HG03139 (cell line): ENCODE results near the gene CLGN.

Experiments used
- ATAC-seq: cut with Tn5 transposase; IDR thresholded peaks from one replicate; pipeline ENCODE4 v1.9.1; 2021; ENCODE audit not compliant: unreplicated experiment

CLGN gene

DNA sequence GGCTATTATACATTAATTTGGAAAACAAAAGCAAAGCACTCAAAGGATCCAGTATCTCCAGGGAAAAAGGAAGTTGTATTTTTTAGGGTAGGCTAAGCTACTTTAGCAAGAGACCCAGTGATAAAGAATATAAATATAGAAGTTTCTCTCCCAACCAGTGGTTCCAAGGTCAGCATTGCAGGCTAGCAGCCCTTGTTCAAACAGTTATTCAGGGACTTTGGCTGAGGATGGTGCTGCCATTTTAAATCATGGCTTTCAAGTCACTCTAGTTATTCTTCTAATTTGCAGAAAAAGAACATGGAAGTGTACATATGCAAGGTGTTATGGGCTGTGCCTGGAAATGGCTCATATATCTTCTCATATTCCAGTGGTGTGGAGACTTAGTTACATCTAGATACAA is 44.7 kb downstream of the CLGN start:
- ATAC-seq: no peak

GRCh38 chr4:140374130-140374477 is 53.3 kb downstream of the CLGN start:
- ATAC-seq: no peak

DNA sequence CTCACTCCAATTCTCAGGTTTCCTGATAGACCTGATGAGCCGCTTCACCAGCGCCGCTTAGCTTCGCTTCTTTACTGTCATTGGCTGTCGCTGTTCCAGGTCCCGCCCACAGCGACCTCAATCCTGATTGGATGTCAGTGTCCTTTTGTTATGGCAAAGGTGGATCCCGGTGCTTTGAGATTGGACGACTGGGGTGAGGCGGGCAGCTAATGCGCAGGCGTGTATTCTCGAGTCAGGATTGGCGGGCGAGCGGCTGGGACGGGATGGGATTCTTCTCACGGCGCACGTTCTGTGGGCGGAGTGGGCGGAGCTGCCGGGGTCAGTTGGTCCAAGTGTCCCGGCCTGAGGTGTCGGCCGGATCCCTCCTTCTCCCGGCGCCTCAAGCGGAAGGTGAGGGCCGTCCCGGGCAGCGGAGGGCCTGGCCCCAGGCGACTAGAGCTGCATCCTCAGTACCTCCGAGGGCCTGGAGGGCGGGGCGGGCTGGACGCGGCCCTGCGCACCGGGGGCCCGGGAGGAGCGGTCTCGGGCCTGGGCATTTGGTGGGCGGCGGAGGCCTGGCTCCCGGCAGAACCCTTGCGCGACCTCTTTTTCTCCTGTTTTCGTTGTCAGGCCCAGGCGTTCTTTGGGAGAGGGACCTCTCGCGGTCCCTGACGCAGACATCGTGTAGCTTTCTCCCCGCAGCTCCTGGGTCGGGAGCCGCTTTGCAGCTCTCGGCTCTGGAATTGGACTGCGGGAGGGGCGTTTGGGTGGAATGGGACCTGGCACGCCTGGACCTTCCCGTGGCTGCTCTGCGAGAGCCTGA is 53.9 kb downstream of the CLGN start, which contains the start of gene SCOC:
SCOC (plus strand) TSS at position 319 of the 802 bp plus-strand sequence. CDS start 5,525 bp downstream, outside the sequence.
- ATAC-seq: peak; percentile 91

GRCh38 chr4:140372751-140373327 is 54.6 kb downstream of the CLGN start:
- peak; percentile 48 for ATAC-seq

DNA sequence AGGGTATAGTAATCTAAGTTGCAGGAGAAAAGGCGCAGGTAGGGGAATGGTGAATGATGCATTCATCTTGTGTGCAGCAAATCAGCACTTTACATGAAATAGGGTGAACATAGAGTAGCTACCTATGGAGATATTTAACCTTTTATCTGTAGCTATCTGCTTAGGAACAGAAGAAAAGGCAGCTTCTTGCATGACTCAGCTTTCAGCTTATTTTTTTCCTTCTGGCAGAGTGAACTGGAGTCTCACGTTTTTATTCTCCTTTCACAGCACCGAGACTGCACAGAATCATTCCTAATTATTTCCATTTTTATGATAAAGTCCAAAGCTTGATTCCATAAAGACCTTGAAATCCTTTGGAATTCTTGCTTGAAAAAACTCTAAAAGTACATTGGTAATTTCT is 58.8 kb downstream of the CLGN start:
- ATAC-seq: no peak

GRCh38 chr4:140367738-140368137 is 59.7 kb downstream of the CLGN start:
- ATAC-seq: no peak

DNA sequence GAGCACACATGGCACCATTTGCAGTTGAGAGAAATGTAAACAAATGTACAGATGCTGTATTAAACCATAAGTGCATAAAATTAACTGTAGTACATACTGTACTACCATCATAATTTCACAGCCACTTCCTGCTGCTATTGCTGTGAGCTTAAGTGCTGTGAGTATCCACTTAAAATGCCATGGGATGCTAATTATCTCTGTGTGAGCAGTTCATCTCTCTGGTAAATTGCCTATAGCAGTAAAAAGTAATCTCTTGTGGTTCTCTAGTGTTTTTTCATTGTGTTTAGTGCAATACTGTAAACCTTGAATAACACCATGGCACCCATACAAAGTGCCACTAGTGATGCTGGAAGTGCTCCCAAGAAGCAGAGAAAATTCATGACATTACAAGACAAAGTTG is 63.9 kb downstream of the CLGN start:
- no peak for ATAC-seq

DNA sequence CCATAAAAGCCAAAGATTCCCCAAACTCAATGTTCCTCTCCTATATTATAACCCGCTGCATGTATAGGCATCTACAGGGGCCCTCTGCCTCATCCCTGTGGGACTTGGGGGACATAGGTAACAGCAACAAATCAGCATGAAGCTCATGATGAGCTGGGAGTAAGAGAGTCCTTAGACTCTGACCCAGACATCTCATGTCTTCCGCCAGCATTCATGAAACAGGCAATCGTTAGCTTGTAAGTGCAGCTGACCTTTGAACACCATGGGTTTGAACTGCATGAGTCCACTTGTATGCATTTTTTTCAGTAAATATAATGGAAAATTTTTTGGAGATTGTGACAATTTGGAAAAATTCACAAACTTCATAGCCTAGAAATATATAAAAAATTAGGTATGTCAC is 64.4 kb downstream of the CLGN start:
- ATAC-seq: no peak

DNA sequence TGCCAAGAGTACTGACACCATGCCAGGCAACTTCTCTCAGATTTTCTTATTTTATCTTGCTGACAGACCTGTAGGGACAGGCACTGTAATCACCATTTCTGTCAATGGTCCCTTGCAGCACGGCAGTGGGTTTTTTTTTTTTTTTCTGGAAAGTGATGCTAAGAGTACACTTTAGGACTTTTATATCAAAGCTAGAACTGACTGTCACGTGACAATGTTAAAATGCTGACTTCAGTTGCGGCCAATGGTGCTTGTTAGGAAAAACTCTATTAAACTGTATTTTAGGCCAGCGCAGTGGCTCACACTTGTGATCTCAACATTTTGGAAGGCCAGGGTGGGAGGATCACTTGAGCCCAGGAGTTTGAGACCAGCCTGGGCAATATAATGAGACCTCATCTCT is 66.3 kb downstream of the CLGN start:
- ATAC-seq: no peak

- peak; percentile 97 for ATAC-seq
Observed at GRCh38 chr4:140359562-140360427, 67.7 kb downstream of the CLGN start.

DNA sequence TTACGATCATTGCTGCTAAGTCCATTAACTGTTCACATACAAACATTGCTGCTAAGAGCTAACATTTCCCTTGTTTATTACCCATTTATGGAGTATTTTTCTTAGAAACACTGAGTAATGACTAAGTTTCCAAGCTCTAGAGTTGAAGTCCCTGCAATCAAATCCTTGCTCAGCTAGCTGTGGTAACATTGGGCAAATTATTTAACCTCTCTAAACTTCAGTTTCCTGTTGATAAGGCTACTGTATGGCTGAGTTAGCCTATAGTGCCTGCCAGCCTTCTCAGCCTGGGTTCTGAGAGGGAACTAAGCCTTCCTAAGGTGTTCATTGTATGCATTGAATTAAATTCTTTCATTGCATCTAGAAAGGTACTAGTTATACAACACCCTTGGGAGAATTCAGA is 69.2 kb downstream of the CLGN start:
- ATAC-seq: no peak

DNA sequence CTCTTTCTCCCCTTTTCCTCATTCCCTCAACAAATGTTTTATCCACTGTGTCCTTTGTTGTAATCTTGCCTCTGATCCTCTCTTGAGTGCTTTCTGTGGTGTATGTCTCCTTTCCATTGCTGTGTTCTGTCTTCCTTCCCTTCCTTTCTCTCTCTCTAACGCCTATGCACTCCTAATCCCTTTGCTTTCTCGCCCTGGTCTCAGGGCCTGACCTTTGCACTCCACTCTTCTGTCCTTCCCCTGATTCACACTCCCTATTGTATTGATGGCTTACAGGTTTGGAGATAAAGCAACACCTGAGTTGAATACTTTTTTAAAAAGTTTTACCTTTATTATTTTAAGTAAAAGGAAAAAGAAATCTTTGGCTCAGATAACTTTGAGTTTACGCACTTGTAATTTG is 69.6 kb downstream of the CLGN start:
- ATAC-seq: no peak

GRCh38 chr4:140355288-140355687 is 72.2 kb downstream of the CLGN start:
- ATAC-seq: no peak

DNA sequence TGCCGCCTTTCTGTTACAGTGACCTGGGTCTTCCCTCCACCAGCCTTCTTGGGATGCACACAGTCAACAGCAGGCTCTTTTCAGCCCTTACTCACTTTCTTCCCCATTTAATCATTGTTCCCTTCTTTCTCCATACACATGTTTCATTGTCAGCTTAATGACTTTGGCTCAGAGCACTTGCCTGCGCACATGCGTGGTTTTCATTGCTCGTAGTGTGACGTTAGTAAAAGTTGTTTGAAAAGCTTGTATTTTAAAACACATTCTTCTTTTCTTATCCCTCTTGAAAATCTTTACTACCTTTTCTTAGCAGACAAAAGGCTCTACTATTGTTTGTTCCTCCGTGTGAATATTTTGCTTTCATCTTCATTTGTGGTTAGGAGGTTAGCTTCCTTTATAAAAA is 73.7 kb downstream of the CLGN start:
- no peak for ATAC-seq

DNA sequence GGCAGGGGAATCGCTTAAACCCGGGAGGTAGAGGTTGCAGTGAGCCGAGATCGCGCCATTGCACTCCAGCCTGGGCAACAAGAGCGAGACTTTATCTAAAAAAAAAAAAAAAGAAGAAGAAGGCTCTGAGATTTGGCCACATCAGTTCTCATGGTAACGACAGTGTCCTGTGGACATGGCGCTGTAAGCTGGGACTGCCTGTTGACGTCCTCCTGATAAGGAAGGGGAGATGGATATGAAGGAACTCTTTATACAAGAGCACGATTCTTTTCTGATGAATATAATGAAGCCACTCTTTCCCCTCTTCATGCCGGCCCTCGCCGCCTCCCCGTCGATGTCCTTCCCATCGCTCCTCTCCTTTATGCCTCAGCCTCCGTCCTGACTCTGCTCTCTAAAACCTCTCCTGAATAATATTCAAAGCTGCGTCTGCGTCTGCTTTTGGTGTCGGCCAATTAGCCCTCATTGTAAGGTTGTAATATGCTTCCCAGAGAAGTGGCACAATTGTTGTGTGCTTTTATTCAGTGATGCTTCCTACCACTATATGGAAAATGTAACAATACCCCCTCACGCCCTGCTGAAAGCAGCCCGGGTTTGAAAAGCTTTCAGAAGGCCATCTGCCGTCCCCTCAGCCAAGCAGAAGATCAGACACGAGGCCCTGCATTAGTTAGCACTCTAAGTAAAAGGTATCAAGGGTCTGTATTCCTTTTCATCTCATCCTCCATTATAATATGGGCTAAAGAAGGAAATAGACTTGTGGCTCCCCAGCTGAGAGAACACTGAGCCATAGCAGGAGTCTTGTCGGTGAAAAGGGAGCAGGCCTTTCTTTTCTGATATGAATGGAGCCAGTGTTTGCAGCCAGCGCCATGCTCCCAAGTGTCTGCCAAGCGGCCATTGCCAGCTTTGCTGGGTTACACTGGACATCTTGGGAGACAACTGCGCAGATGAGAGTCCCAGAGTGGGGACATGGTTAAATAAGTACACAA is 76.1 kb downstream of the CLGN start:
- no peak for ATAC-seq

GRCh38 chr4:140349816-140350215 is 77.6 kb downstream of the CLGN start:
- no peak for ATAC-seq

DNA sequence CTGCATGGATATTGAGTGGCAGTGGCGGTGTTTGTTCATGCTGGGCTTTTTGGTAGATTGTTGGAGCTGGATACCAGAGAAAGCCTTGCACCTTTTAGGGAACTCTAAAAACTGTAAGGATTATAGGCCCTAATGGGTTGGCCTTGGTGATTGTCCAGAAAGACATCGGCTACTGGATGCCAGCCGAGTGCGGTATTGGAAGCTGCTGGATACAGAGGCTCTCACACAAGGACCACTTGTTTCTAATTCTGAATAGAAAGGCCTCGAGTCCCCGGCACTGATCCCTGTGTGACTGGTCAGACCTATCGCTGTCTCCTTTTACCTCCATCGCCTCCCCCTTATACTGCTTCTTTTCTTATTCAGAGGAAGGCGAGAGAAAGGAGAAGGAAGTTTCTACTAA is 81.3 kb downstream of the CLGN start:
- no peak for ATAC-seq

- ATAC-seq: no peak
Observed at GRCh38 chr4:140344621-140345020, 82.8 kb downstream of the CLGN start.

- no peak for ATAC-seq
Observed at GRCh38 chr4:140344101-140344500, 83.3 kb downstream of the CLGN start.

DNA sequence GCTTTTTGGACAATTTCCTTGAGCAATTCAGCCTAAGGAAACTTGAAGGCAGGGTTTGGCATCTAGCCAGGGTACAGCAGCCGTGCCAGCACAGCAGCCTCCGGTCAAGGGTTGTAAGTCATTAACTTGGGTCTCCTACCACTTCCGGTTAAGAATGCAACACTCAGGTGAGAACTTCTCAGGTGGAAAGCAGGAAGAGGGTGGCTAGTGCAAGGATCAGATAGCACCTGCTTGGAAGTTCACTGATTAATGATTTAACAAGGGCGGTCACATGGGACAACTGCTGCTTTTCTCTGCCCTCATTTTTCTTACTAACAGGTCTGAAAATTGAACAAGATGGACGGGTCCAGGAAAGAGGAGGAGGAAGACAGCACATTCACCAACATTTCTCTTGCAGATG is 84.1 kb downstream of the CLGN start:
- peak; percentile 91 for ATAC-seq

- no peak for ATAC-seq
Observed at GRCh38 chr4:140342620-140343019, 84.8 kb downstream of the CLGN start.
